A549 (cell line): ENCODE results near the gene MCTS1. TPM values are rescaled to one million over a fixed set of nuclear protein-coding genes. Genes with fewer than 3 reads are reported as not detected.

Source experiments
- ATAC-seq, 2 experiments: fragments of 200-7000 bp in 1 of 2; fragments of >200 bp in 1 of 2; cut with Nextera tagmentation in 1 of 2; cut with Tn5 transposase in 1 of 2; 3 replicates each; pipeline versions ENCODE4 v1.8.0 to v1.9.1; 2018 to 2020; ENCODE audit warnings: mild to moderate bottlenecking in 1 of 2, moderate library complexity in 1 of 2
- CTCF ChIA-PET: fragments of 300-600 bp; sonication (Branson Sonifier 250); formaldehyde crosslinking; extraction: SDS; loops from one replicate; lab custom pipeline; 2021; ENCODE audit warnings: antibody characterized with exemption, inconsistent platforms; lab: Yijun Ruan, JAX
- POLR2A ChIA-PET: fragments of 350-600 bp; formaldehyde crosslinking; extraction: SDS; loops from one replicate; lab custom pipeline; 2021; ENCODE audit warnings: antibody characterized with exemption, inconsistent platforms; lab: Yijun Ruan, JAX
- DNase-seq, 2 experiments: peaks; one replicate each; pipeline versions ENCODE4 v3.0.0 to v3.0.0-alpha.2; 2011 to 2016; ENCODE audit warnings: low read depth in 1 of 2, low spot score in 1 of 2
- FAIRE-seq: peaks from 2 replicates; lab custom pipeline; 2011; peaks lifted over from hg19 to GRCh38; lab: Jason Lieb, UNC
- H3K27ac ChIP-seq, 2 experiments: fragments of >200 bp; sonication (Bioruptor Twin); formaldehyde crosslinking; 3 replicates each; pipeline ENCODE4 v1.5.1; 2016 to 2017
- H3K4me1 ChIP-seq: fragments of >200 bp; sonication (Bioruptor Twin); formaldehyde crosslinking; 3 replicates; pipeline ENCODE4 v1.6.1; 2016
- H3K4me2 ChIP-seq: fragments of >200 bp; sonication (Bioruptor Twin); formaldehyde crosslinking; 3 replicates; pipeline ENCODE4 v1.6.1; 2016
- H3K4me3 ChIP-seq: fragments of >200 bp; sonication (Bioruptor Twin); formaldehyde crosslinking; 3 replicates; pipeline ENCODE4 v1.5.1; 2016
- H3K9me3 ChIP-seq: fragments of >200 bp; sonication (Bioruptor Twin); formaldehyde crosslinking; 3 replicates; pipeline ENCODE4 v1.6.1; 2016
- CHD2 ChIP-seq: fragments of 150-350 bp; IDR thresholded peaks from 2 replicates; pipeline ENCODE4 v1.6.1; 2014; ENCODE audit warnings: low read length; ENCODE audit not compliant: partially characterized antibody
- EHMT2 ChIP-seq: fragments of 200-600 bp; sonication (generic); IDR thresholded peaks from 2 replicates; pipeline ENCODE4 v1.6.1; 2016; ENCODE audit warnings: antibody characterized with exemption, low read depth, mild to moderate bottlenecking, moderate library complexity
- FOSB ChIP-seq: fragments of 250-450 bp; sonication (Bioruptor Pico); IDR thresholded peaks from 2 replicates; pipeline ENCODE4 v1.5.0; 2020; ENCODE audit warnings: mild to moderate bottlenecking, moderate library complexity
- HES2 ChIP-seq: fragments of >200 bp; sonication (Bioruptor Twin); formaldehyde crosslinking; IDR thresholded peaks from 2 replicates; pipeline ENCODE4 v1.6.1; 2016
- HEYL ChIP-seq: fragments of 250-450 bp; sonication (Bioruptor Pico); IDR thresholded peaks from 2 replicates; pipeline ENCODE4 v1.8.0; 2021; ENCODE audit warnings: mild to moderate bottlenecking, moderate library complexity
- HOXB13 ChIP-seq: fragments of 250-450 bp; sonication (Bioruptor Pico); IDR thresholded peaks from 2 replicates; pipeline ENCODE4 v1.5.0; 2020; ENCODE audit warnings: low read depth, mild to moderate bottlenecking, moderate library complexity
- HOXB5 ChIP-seq: fragments of 250-450 bp; sonication (Bioruptor Pico); IDR thresholded peaks from 2 replicates; pipeline ENCODE4 v1.5.0; 2020; ENCODE audit warnings: mild to moderate bottlenecking, moderate library complexity
- JUNB ChIP-seq: fragments of >200 bp; sonication (Bioruptor Twin); formaldehyde crosslinking; IDR thresholded peaks from 2 replicates; pipeline ENCODE4 v1.6.1; 2016
- KDM1A ChIP-seq: fragments of 200-600 bp; sonication (generic); IDR thresholded peaks from 2 replicates; pipeline ENCODE4 v1.6.1; 2016; ENCODE audit warnings: low read depth, mild to moderate bottlenecking
- KDM5A ChIP-seq: fragments of 200-600 bp; sonication (generic); IDR thresholded peaks from 2 replicates; pipeline ENCODE4 v1.6.1; 2016; ENCODE audit warnings: antibody characterized with exemption, mild to moderate bottlenecking
- PHF8 ChIP-seq: fragments of 200-600 bp; sonication (generic); IDR thresholded peaks from 2 replicates; pipeline ENCODE4 v1.6.1; 2016; ENCODE audit warnings: low read depth, mild to moderate bottlenecking, antibody characterized with exemption, moderate library complexity, borderline replicate concordance
- POLR2AphosphoS2 ChIP-seq: conservative IDR thresholded peaks from 2 replicates; pipeline ENCODE4 v1.6.1; 2012; ENCODE audit warnings: low read length, improper control_type of control experiment, inconsistent platforms
- RCOR1 ChIP-seq: fragments of 150-350 bp; IDR thresholded peaks from 2 replicates; pipeline ENCODE4 v1.6.1; 2014; ENCODE audit warnings: antibody characterized with exemption, low read length, low read depth
- SREBF2 ChIP-seq: fragments of 450-650 bp; IDR thresholded peaks from 2 replicates; pipeline ENCODE4 v1.6.1; 2014; ENCODE audit warnings: mild to moderate bottlenecking, moderate library complexity
- TP53 ChIP-seq: fragments of 250-450 bp; sonication (Bioruptor Pico); IDR thresholded peaks from 2 replicates; pipeline ENCODE4 v1.5.0; 2021; ENCODE audit warnings: mild to moderate bottlenecking, moderate library complexity
- WGBS: methylation state at CpG from one replicate; pipeline ENCODE4 v1.1.6; 2017; ENCODE audit errors: missing lambda C conversion rate; 5-methylcytosine and 5-hydroxymethylcytosine counted together
- polyA plus RNA-seq, 4 experiments: library from polyadenylated mRNA; depleted of rRNA in 3 of 4; stranded (reverse); fragments of >200 nt; fragmentation: RNase III in 1 of 4; extraction: RNeasy Plus Mini Kit Qiagen cat#74134 plus additional on column Dnase treatment in 1 of 4; gene quantifications; 2 replicates in 3 of 4; 3 replicates in 1 of 4; pipeline ENCODE4 v1.2.3, GENCODE V29; 2011 to 2017
- TF ChIP-seq, protein P1 (sequence below): IDR thresholded peaks from 2 replicates; pipeline ENCODE4 v1.6.1; 2012; ENCODE audit warnings: low read depth, borderline replicate concordance
- TF ChIP-seq, protein P2 (sequence below): IDR thresholded peaks from 2 replicates; pipeline ENCODE4 v1.6.1; 2012
- TF ChIP-seq, protein P3 (sequence below): fragments of >200 bp; sonication (Bioruptor Twin); formaldehyde crosslinking; IDR thresholded peaks from 3 replicates; pipeline ENCODE4 v1.5.1; 2016
- TF ChIP-seq, protein P4 (sequence below): fragments of 250-450 bp; sonication (Bioruptor Pico); IDR thresholded peaks from 2 replicates; pipeline ENCODE4 v1.5.0; 2020; ENCODE audit warnings: low read depth, mild to moderate bottlenecking, moderate library complexity

The MCTS1 gene
- polyA plus RNA-seq, 2 of the 4 experiments (the other 2 are of a cell fraction): 94.5 to 163 TPM

DNA sequence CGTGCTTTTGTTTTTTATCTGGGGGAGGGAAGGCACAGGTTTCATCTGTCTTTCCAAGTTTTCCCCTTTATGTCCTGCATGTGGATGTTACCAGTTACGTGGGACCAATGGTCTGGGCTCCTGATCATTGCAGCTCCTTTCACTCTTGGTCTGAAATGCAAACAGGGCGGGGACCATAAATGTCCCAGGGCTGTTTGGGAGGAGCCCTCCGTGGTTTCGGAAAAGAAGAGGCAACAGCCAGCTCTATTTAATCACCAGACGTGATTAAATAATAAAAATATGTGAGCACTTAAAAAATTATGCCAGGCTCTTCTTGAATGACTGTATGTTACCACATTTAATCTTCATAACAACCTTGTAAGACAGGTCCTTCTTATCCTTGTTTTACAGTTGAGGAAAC lies 56.7 kb downstream of the MCTS1 start:
- Histone ChIP-seq H3K27ac (0 out of 6 replicates have a peak overlapping the region, but pooled peaks of 1 of the 2 experiments have one; percentile 26), H3K4me3 (no peak overlapping the region), H3K4me1 (0 out of 3 replicates have a peak, but pooled peaks cover 4% of the 10 kb centered on the region), H3K9me3 (no peaks in the 10 kb centered on the region), H3K4me2 (no peak overlapping the region)
- ATAC-seq (no peak), FAIRE-seq (no peak), DNase-seq (no peak)
- TF ChIP-seq KDM1A (no peak), HOXB5 (no peak), SREBF2 (no peak), PHF8 (no peak), CHD2 (no peak), HEYL (no peak), EHMT2 (no peak), HOXB13 (CRISPR knock-in tag) (no peak), KDM5A (no peak), JUNB (no peak), RCOR1 (no peak), TP53 (CRISPR knock-in tag) (no peak), FOSB (CRISPR knock-in tag) (no peak), POLR2AphosphoS2 (no peak), HES2 (no peak)
- TF ChIP-seq, protein P1, sequence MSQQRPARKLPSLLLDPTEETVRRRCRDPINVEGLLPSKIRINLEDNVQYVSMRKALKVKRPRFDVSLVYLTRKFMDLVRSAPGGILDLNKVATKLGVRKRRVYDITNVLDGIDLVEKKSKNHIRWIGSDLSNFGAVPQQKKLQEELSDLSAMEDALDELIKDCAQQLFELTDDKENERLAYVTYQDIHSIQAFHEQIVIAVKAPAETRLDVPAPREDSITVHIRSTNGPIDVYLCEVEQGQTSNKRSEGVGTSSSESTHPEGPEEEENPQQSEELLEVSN: no peak
- TF ChIP-seq, protein P2, sequence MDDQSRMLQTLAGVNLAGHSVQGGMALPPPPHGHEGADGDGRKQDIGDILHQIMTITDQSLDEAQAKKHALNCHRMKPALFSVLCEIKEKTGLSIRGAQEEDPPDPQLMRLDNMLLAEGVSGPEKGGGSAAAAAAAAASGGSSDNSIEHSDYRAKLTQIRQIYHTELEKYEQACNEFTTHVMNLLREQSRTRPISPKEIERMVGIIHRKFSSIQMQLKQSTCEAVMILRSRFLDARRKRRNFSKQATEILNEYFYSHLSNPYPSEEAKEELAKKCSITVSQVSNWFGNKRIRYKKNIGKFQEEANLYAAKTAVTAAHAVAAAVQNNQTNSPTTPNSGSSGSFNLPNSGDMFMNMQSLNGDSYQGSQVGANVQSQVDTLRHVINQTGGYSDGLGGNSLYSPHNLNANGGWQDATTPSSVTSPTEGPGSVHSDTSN: no peak
- TF ChIP-seq, protein P3, sequence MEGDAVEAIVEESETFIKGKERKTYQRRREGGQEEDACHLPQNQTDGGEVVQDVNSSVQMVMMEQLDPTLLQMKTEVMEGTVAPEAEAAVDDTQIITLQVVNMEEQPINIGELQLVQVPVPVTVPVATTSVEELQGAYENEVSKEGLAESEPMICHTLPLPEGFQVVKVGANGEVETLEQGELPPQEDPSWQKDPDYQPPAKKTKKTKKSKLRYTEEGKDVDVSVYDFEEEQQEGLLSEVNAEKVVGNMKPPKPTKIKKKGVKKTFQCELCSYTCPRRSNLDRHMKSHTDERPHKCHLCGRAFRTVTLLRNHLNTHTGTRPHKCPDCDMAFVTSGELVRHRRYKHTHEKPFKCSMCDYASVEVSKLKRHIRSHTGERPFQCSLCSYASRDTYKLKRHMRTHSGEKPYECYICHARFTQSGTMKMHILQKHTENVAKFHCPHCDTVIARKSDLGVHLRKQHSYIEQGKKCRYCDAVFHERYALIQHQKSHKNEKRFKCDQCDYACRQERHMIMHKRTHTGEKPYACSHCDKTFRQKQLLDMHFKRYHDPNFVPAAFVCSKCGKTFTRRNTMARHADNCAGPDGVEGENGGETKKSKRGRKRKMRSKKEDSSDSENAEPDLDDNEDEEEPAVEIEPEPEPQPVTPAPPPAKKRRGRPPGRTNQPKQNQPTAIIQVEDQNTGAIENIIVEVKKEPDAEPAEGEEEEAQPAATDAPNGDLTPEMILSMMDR: no peak
- TF ChIP-seq, protein P4, sequence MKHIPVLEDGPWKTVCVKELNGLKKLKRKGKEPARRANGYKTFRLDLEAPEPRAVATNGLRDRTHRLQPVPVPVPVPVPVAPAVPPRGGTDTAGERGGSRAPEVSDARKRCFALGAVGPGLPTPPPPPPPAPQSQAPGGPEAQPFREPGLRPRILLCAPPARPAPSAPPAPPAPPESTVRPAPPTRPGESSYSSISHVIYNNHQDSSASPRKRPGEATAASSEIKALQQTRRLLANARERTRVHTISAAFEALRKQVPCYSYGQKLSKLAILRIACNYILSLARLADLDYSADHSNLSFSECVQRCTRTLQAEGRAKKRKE (CRISPR knock-in tag): no peak
- ChIA-PET CTCF (interaction anchor here (1.4 kb wide), 2 partner anchors 146 to 162 kb away, joined by 3 to 4 read pairs; no protein-coding TSS in a partner anchor), POLR2A (no interaction called here)
- 56% methylated on average over 6 of the region's 6 CpGs for WGBS

Other genes with a start within 250 kb of the MCTS1 start
- not detected in 2 replicates for gene ATP1B4, start 242.0 kb upstream of the MCTS1 start, polyA plus RNA-seq (2011; rRNA removed)
- gene ATP1B4, start 242.0 kb upstream of the MCTS1 start, polyA plus RNA-seq (2017; fragmentation: RNase III; extraction: RNeasy Plus Mini Kit Qiagen cat#74134 plus additional on column Dnase treatment): not detected in 3 replicates
- 76.9 and 95.1 TPM in 2 replicates for gene LAMP2, start 134.8 kb upstream of the MCTS1 start, polyA plus RNA-seq (2011; rRNA removed)
- 68.8 to 79.5 TPM (median 78.2 TPM) in 3 replicates for gene LAMP2, start 134.8 kb upstream of the MCTS1 start, polyA plus RNA-seq (2017; fragmentation: RNase III; extraction: RNeasy Plus Mini Kit Qiagen cat#74134 plus additional on column Dnase treatment)
- gene CUL4B, start 43.1 kb upstream of the MCTS1 start, polyA plus RNA-seq (2011; rRNA removed): 47.5 and 55.0 TPM in 2 replicates
- 34.5 to 40.3 TPM (median 36.7 TPM) in 3 replicates for gene CUL4B, start 43.1 kb upstream of the MCTS1 start, polyA plus RNA-seq (2017; fragmentation: RNase III; extraction: RNeasy Plus Mini Kit Qiagen cat#74134 plus additional on column Dnase treatment)
- gene C1GALT1C1, start 26.0 kb downstream of the MCTS1 start, polyA plus RNA-seq (2011; rRNA removed): 46.0 and 49.6 TPM in 2 replicates
- 35.9 to 42.8 TPM (median 38.4 TPM) in 3 replicates for gene C1GALT1C1, start 26.0 kb downstream of the MCTS1 start, polyA plus RNA-seq (2017; fragmentation: RNase III; extraction: RNeasy Plus Mini Kit Qiagen cat#74134 plus additional on column Dnase treatment)